ENCODE results near the gene OR10K2.

- TF ChIP-seq CTCF (conservative IDR thresholded peaks at IDR 0.05; ENCODE audit: low read depth, low read length) (no peak), POLR2A (IDR thresholded peaks at IDR 0.05; ENCODE audit: low read depth, low read length) (no peak), RAD21 (IDR thresholded peaks at IDR 0.05; ENCODE audit: low read length) (no peak), USF2 (IDR thresholded peaks at IDR 0.05; ENCODE audit: low read depth, low read length) (no peak), SMC3 (IDR thresholded peaks at IDR 0.05; ENCODE audit: low read depth, low read length) (no peak)
Measured at GRCh38 chr1:158426137-158426536, at the start of gene OR10K2.

Data from IMR-90 (cell line).